Activated CD4-positive, alpha-beta T cell treated with anti-CD3 and anti-CD28 coated beads, Interleukin-2, amount 50 U/mL, for 1 hour (primary cell): ENCODE results near the gene NUFIP1.
A peak's percentile ranks its signal among the peaks of the same experiment; 100 is the strongest.
"Not testable (repeated sequence)": the region's sequence is repeated elsewhere in the genome, so short reads cannot be mapped to it uniquely, and the experiment has no call there.

Experiments used
- DNase-seq: peaks from one replicate; pipeline ENCODE4 v3.0.0-alpha.2; 2020

Gene NUFIP1

DNA sequence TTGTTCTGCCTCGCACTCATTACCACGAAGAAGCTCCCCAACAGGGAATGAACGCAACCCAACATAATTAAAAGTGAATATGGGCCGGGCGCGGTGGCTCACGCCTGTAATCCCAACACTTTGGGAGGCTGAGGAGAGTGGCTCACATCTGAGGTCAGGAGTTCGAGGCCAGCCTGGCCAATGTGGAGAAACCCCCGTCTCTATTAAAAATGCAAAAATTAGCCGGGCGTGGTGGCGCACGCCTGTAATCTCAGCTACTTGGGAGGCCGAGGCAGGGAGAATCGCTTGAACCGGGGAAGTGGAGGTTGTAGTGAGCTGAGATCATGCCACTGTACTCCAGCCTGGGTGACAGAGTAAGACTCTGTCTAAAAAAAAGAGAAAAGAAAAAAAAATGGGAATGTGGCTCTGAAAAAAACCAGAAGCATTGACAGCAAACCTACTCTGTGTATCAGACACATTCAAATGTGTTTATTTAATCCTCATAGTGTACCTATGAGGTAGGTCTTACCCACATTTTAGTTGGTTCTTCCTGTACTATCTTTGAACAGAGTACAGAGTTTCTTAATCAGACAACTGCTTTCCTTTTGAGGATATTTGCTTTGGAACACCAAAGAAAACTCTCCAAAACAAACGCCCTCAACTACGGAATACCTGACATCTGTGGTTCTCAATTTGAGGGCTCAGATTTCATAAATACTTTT is 70.0 kb downstream of the NUFIP1 start:
- DNase-seq, result no peak

- DNase-seq, result peak; percentile 75
Measured at GRCh38 chr13:44918326-44919103, 70.8 kb downstream of the NUFIP1 start.

DNA sequence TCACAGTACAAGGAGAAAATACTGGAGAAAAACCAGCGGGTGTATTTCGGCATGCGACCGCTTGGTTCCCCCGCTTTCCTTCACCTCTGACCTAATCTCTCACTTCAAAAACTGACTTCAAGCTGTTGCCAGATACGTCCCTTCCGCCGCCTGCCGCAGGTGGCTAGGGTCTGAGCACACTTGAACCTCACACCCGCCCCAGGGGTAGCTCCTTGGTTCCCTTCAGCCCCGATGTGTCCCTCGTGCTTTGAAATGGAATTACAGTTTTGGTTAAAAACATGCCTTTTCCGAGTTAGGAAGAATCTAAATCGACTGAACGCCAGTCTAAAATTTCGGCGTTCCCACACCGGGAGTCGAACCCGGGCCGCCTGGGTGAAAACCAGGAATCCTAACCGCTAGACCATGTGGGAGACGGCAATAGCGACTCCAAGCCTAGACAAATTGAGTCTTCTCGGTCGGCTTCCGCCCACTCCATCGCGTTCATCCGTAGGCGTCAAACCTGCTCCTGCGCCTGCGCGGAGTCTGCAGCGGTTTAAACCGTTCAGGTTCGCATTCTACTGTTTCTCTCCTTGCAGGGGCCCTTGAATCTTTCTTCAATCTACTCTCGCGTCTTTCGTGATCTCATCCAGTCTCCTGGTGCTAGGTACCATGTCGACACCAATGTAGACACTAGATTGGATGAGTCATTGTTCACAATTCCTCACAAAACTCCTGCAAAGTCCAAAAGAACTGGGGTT is 71.5 kb downstream of the NUFIP1 start:
- peak; percentile 98 for DNase-seq

- DNase-seq, result no peak
Measured at GRCh38 chr13:44912278-44913016, 76.8 kb downstream of the NUFIP1 start.

DNA sequence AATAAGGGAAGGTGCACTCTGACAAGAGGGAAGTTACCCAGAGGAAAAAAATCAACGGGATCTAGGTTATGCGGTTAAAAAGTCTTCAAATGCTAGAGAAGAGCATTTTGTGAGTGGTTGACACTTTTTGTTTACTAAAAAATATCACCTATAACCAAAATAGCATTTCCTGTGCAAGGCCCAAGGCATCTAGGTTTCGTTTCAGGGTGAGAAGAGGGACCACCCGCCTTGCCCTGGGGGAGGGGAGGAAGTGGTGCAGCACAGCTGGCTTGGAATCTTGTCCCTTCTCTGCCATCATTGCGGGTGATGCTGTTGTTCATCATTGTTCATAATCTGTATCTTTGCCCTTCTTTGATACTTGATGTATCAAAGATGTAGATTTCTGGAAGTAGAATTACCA is 80.6 kb downstream of the NUFIP1 start:
- no peak for DNase-seq

- no peak for DNase-seq
Measured at GRCh38 chr13:44908266-44908665, 81.0 kb downstream of the NUFIP1 start.

DNA sequence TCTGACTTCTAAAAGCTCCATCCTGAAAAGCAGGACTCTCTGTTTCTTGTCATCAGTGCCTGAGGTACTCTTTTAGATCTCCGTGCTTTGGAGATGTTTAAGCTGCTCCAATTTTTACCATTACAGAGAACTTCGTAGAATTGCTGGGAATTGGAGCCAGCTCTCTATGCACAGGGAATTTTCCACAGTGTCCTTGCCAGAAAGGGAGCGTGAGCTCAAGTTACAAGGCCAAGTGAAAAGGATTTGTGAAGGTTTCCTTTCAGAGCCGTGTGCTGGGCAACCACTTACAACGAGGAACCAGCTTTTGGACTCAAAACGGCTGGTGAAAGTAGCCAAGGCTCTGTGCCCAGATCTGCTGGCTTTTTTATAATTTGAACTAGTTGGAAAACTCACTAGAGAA is 82.6 kb downstream of the NUFIP1 start:
- DNase-seq, result no peak

DNA sequence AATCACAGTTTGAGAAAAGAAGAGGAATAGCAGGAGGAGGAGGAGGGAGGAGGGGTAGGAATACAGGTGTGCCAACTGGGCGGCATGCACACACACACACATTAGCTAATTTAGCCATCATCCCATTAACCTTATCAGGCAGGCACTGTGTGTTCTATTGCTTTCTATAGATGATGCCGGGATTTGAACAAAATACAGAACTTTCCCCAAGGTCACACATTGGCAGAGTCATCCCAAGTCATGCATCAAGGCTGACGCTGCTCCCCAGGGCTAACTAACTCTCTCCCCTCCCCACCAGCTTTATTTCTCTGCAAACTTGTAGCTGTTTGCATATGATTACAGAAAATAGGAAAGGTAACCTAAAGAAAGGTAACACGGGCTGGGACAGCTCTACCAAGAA is 83.0 kb downstream of the NUFIP1 start:
- no peak for DNase-seq

GRCh38 chr13:44905556-44905955 is 83.7 kb downstream of the NUFIP1 start:
- DNase-seq, result no peak

DNA sequence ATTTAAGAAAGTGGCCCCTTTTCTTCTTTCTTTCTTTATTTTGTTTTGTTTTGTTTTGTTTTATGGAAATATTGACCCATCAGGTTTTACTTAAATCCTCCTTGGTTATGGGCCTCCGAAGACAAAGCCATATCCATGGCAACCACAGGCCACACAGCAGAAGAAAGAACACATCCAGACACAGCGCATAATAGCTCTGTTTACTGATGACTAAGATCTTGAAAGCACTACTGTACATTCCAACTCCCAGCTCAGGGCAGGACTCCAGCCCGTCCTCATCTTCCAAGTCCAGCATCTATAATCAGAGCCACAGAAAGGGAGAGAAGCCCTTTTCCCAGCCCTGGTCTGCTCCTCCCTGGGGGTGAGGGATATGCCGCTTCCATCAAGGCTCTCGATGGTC is 84.3 kb downstream of the NUFIP1 start:
- DNase-seq, result no peak

GRCh38 chr13:44903574-44903985 is 85.7 kb downstream of the NUFIP1 start:
- no peak for DNase-seq

DNA sequence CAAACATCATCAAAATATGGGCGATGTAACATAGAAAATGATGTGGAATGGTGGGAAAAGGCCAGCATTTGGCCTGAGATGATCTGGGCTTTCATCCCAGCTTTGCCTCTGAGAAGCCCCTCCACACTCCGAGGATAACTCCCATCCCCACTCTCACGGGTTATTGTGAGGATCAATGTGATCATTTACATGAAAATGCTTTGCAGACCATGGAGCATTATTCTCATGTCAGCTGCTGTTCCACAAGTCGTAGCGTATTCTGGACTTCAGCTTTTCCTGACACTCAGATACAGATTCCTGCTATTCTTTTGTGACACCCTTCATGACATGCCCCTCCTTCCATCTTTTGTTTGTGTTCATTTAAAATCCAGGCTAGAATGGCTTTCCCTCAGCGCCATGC is 86.5 kb downstream of the NUFIP1 start:
- DNase-seq, result no peak

DNA sequence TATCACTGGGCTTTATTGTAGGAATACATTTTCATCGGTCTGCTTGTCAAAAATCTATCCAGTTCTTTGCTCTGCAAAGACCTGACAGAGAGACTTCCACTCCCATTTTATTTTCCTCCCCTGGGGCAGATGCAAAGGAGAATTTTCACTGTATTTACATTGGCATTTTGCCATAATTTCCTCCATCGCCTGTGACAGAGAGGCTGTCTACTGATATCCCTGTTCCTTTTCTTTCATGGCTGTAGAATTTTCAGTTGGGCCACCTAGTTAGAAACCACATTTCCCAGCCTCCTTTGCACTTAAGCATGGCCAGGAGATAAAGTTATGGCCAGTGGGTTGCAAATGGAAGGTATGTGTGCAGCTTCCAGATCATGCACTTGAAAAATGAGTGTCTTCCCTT is 89.3 kb downstream of the NUFIP1 start:
- no peak for DNase-seq

GRCh38 chr13:44898308-44898707 is 91.0 kb downstream of the NUFIP1 start:
- not testable (repeated sequence) for DNase-seq

- no peak for DNase-seq
Measured at GRCh38 chr13:44895953-44896335, 93.3 kb downstream of the NUFIP1 start.

GRCh38 chr13:44895264-44895952 is 93.9 kb downstream of the NUFIP1 start:
- DNase-seq, result no peak

DNA sequence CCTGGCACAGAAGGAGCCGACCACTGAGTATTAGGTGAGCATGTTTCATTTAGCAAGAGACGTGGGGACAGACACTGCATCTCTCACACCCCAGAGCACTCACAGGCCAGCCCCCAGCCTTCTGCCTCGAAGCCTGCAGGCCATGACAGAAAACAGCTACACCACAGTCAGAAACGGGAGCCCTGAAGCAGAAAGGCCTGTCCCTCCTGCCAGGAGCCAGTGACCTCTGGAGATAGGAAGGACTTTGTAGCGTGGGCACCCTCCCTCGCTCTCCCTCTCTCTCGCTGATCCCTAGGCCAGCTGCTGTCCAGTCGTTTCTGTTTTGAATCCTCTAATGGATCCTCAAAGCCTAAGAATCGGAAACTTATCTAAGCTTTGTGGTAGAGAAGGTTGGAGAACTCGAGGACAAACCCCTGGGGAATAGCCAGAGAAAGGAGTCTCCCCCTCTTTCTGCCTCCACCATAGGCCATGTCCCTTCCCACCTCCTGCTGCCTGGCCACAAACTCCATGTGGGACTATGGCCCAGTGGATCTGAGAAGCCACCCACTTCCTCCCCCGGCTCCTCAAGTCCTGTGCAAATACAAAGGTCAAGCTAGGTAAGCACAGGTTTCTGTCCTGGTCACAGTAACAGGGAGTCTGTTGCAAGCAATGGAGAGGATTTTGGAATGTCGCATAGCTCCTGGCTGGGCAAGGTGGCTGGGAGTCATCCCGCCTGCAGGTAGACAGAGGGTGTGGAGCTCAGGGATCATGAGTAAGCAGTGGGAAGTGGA is 95.1 kb downstream of the NUFIP1 start:
- no peak for DNase-seq
